HG03520 (cell line): Measurements from ENCODE around the gene REV3L.
"Not testable (repeated sequence)": the region's sequence is repeated elsewhere in the genome, so short reads cannot be mapped to it uniquely, and the experiment has no call there.

Source experiments
- ATAC-seq: cut with Tn5 transposase; IDR thresholded peaks from one replicate; pipeline ENCODE4 v1.9.1; 2021; ENCODE audit warnings: mild to moderate bottlenecking, moderate library complexity; ENCODE audit not compliant: unreplicated experiment

REV3L gene

GRCh38 chr6:111494951-111495635, 12.1 kb upstream of the REV3L start:
- no peak for ATAC-seq

- ATAC-seq: no peak
Observed at GRCh38 chr6:111492499-111492898, 9.5 kb upstream of the REV3L start.

GRCh38 chr6:111490067-111490466, 7.0 kb upstream of the REV3L start:
- ATAC-seq: no peak

GRCh38 chr6:111487661-111488060, 4.6 kb upstream of the REV3L start:
- no peak for ATAC-seq

- ATAC-seq: no peak
Observed at GRCh38 chr6:111486921-111487320, 3.9 kb upstream of the REV3L start.

- no peak for ATAC-seq
Observed at GRCh38 chr6:111486475-111486874, 3.5 kb upstream of the REV3L start.

- no peak for ATAC-seq
Observed at GRCh38 chr6:111485342-111485741, 2.3 kb upstream of the REV3L start.

GRCh38 chr6:111484633-111484930, 1.6 kb upstream of the REV3L start:
- no peak for ATAC-seq

GRCh38 chr6:111483736-111484632, 966 bp upstream of the REV3L start:
- peak; percentile 46 for ATAC-seq

GRCh38 chr6:111482188-111482958, 645 bp downstream of the REV3L start:
- ATAC-seq: peak; percentile 16

GRCh38 chr6:111481836-111482187, 1.2 kb downstream of the REV3L start:
- no peak for ATAC-seq

GRCh38 chr6:111480988-111481822, 1.8 kb downstream of the REV3L start:
- ATAC-seq: no peak

GRCh38 chr6:111478749-111479148, 4.3 kb downstream of the REV3L start:
- no peak for ATAC-seq

GRCh38 chr6:111478064-111478476, 4.9 kb downstream of the REV3L start:
- ATAC-seq: no peak

GRCh38 chr6:111477481-111477938, 5.5 kb downstream of the REV3L start:
- ATAC-seq: peak; percentile 38

GRCh38 chr6:111476061-111476460, 7.0 kb downstream of the REV3L start:
- not testable (repeated sequence) for ATAC-seq

GRCh38 chr6:111474771-111475170, 8.2 kb downstream of the REV3L start:
- ATAC-seq: no peak

- ATAC-seq: no peak
Observed at GRCh38 chr6:111474106-111474505, 8.9 kb downstream of the REV3L start.

- no peak for ATAC-seq
Observed at GRCh38 chr6:111472933-111473435, 10.0 kb downstream of the REV3L start.

GRCh38 chr6:111471958-111472357, 11.1 kb downstream of the REV3L start:
- no peak for ATAC-seq
